Colonic mucosa (tissue), 4 donors: Measurements from ENCODE around the gene TATDN3. TPM values are rescaled to one million over a fixed set of nuclear protein-coding genes. Genes with fewer than 3 reads are reported as not detected.

Experiments used
- DNase-seq: peaks from one replicate; pipeline ENCODE4 v3.0.0-alpha.2; 2020
- H3K27ac ChIP-seq: fragments of 200-600 bp; one replicate; pipeline ENCODE4 v1.8.0; 2021
- H3K27me3 ChIP-seq: fragments of 200-600 bp; one replicate; pipeline ENCODE4 v1.8.0; 2021
- H3K36me3 ChIP-seq: fragments of 200-600 bp; one replicate; pipeline ENCODE4 v1.8.0; 2021
- H3K4me1 ChIP-seq: fragments of 200-600 bp; one replicate; pipeline ENCODE4 v1.8.0; 2021; ENCODE audit warnings: mild to moderate bottlenecking
- H3K4me3 ChIP-seq: fragments of 200-600 bp; one replicate; pipeline ENCODE4 v1.8.0; 2021
- H3K9ac ChIP-seq, 2 donors: one replicate each; pipeline ENCODE4 v1.7.0; 2013; ENCODE audit warnings: control low read depth in 2 of 2, low read depth in 2 of 2, low read length in 2 of 2
- H3K9me3 ChIP-seq: fragments of 200-600 bp; one replicate; pipeline ENCODE4 v1.8.0; 2021
- intact Hi-C: fragments of 100-400 bp; cut with DNase I; formaldehyde crosslinking; loops from one replicate; pipeline ENCODE4 v1.14.1; 2022
- total RNA-seq, 2 donors: library from RNA; stranded (reverse); fragmentation: NEBNext Ultra II Directional in 1 of 2; extraction: Animal tissue kit (Norgen Biotek cat#: 25700) in 1 of 2; gene quantifications; one replicate each; pipeline ENCODE4 v1.2.1, GENCODE V29; 2021
- TF ChIP-seq, protein P1 (sequence below): fragments of 200-600 bp; IDR thresholded peaks from one replicate; pipeline ENCODE4 v1.8.0; 2022; ENCODE audit warnings: antibody characterized with exemption, mild to moderate bottlenecking
- donor health status: healthy.
- donor health status: DM: no; HTN: no; CAD: no.
- donor health status: DM: no; HTN: no; CAD: no.

TATDN3 gene
- total RNA-seq, 2 donors from 2014 or later: 8.6 to 9.5 TPM

GRCh38 chr1:212752252-212752933 is 39.3 kb upstream of the TATDN3 start:
- intact Hi-C loops: loop anchor here (10.0 kb wide), 1 partner anchor 278 kb away; no protein-coding TSS in a partner anchor
- TF ChIP-seq, protein P1, sequence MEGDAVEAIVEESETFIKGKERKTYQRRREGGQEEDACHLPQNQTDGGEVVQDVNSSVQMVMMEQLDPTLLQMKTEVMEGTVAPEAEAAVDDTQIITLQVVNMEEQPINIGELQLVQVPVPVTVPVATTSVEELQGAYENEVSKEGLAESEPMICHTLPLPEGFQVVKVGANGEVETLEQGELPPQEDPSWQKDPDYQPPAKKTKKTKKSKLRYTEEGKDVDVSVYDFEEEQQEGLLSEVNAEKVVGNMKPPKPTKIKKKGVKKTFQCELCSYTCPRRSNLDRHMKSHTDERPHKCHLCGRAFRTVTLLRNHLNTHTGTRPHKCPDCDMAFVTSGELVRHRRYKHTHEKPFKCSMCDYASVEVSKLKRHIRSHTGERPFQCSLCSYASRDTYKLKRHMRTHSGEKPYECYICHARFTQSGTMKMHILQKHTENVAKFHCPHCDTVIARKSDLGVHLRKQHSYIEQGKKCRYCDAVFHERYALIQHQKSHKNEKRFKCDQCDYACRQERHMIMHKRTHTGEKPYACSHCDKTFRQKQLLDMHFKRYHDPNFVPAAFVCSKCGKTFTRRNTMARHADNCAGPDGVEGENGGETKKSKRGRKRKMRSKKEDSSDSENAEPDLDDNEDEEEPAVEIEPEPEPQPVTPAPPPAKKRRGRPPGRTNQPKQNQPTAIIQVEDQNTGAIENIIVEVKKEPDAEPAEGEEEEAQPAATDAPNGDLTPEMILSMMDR: no peak

DNA sequence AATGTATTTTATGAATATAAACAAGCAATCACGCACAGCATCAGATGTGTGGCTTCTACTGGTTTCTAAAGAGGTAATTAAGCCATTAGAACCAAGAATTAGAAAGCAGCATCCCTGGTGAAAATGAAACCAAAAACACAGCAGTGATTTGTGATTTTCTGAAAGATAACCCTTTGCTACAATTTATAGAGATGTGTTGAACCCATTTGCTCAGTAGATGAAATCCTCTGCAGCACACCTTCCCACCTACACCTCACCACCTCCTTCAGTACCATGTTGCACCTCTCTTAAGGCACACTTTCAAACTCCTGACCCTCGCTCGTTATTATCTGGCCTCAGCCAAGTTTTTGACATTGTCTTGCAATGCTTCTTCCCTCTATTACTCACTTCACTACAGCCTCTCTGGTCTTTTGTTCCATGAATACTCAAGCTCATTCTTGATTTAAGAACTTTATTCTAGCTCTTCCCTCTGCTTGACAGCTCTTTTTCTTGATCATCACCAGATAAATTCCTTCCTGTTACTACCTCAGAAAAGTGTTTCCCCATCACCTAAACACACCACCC is 38.7 kb upstream of the TATDN3 start:
- TF ChIP-seq, protein P1: no peak
- intact Hi-C loops: loop anchor here (10.0 kb wide), 1 partner anchor 278 kb away; no protein-coding TSS in a partner anchor
- Histone ChIP-seq H3K9ac (no peak overlapping the region), H3K27me3 (no peaks in the 10 kb centered on the region), H3K27ac (no peak overlapping the region), H3K36me3 (no peaks in the 10 kb centered on the region), H3K9me3 (no peaks in the 10 kb centered on the region), H3K4me1 (no peaks in the 10 kb centered on the region), H3K4me3 (no peak overlapping the region)
- DNase-seq: no peak

More at GRCh38 chr1:212752252-212752933, 39.3 kb upstream of the TATDN3 start:
- H3K9me3 ChIP-seq: no peaks in the 10 kb centered on the region
- H3K4me1 ChIP-seq: no peaks in the 10 kb centered on the region
- no peaks in the 10 kb centered on the region for H3K27me3 ChIP-seq
- H3K36me3 ChIP-seq: no peaks in the 10 kb centered on the region
- H3K4me3 ChIP-seq: no peak overlapping the region
- no peak for DNase-seq
- no peak overlapping the region for H3K27ac ChIP-seq
- H3K9ac ChIP-seq: no peak overlapping the region

GRCh38 chr1:212753749-212754148 is 37.9 kb upstream of the TATDN3 start:
- H3K4me3 ChIP-seq: no peak overlapping the region
- no peaks in the 10 kb centered on the region for H3K4me1 ChIP-seq
- H3K9ac ChIP-seq: no peak overlapping the region
- DNase-seq: no peak
- H3K9me3 ChIP-seq: no peaks in the 10 kb centered on the region
- H3K27me3 ChIP-seq: no peaks in the 10 kb centered on the region
- H3K27ac ChIP-seq: no peak overlapping the region
- intact Hi-C loops: loop anchor here (10.0 kb wide), 1 partner anchor 279 kb away; no protein-coding TSS in a partner anchor
- H3K36me3 ChIP-seq: no peaks in the 10 kb centered on the region
- TF ChIP-seq, protein P1: no peak

DNA sequence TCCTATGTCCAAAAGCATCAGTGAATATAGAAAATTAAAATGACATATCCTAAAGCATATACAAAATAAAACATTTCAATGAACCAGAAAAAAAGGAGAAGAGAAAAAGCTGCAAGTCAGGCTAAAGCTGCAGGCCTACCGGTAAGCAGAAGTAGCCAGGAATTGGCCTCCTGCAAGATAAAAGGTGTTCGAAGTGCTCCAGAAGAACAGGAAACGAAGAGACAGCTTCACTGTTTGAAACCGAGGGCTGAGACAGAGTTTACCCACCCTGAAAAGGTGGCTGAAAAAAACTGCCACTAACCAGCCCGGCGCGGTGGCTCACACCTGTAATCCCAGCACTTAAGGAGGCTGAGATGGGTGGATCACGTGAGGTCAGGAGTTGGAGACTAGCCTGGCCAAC is 37.5 kb upstream of the TATDN3 start:
- TF ChIP-seq, protein P1: no peak
- intact Hi-C loops: loop anchor here (10.0 kb wide), 1 partner anchor 279 kb away; no protein-coding TSS in a partner anchor
- no peaks in the 10 kb centered on the region for H3K9me3 ChIP-seq
- no peak overlapping the region for H3K27ac ChIP-seq
- no peak for DNase-seq
- no peak overlapping the region for H3K4me3 ChIP-seq
- no peaks in the 10 kb centered on the region for H3K36me3 ChIP-seq
- H3K4me1 ChIP-seq: no peaks in the 10 kb centered on the region
- H3K9ac ChIP-seq: no peak overlapping the region
- no peaks in the 10 kb centered on the region for H3K27me3 ChIP-seq

- Histone ChIP-seq H3K4me3 (no peak overlapping the region), H3K36me3 (no peaks in the 10 kb centered on the region), H3K9ac (no peak overlapping the region), H3K27ac (no peak overlapping the region), H3K4me1 (no peaks in the 10 kb centered on the region), H3K9me3 (no peaks in the 10 kb centered on the region), H3K27me3 (no peaks in the 10 kb centered on the region)
- TF ChIP-seq, protein P1: no peak
- DNase-seq: no peak
- intact Hi-C loops: loop anchor here (10.0 kb wide), 1 partner anchor 280 kb away; no protein-coding TSS in a partner anchor
Measured at GRCh38 chr1:212754680-212755079, 37.0 kb upstream of the TATDN3 start.
